HUDEP-2 (cell line): ENCODE measurements around the gene ZFP36L1.

Source experiments
- DNase-seq, 76 experiments: peaks; one replicate each; lab custom pipeline; 2025; ENCODE audit not compliant: unreplicated experiment in 76 of 76; lab: John Stamatoyannopoulos, UW

The ZFP36L1 gene, protein sequence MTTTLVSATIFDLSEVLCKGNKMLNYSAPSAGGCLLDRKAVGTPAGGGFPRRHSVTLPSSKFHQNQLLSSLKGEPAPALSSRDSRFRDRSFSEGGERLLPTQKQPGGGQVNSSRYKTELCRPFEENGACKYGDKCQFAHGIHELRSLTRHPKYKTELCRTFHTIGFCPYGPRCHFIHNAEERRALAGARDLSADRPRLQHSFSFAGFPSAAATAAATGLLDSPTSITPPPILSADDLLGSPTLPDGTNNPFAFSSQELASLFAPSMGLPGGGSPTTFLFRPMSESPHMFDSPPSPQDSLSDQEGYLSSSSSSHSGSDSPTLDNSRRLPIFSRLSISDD

GRCh38 chr14:68792979-68793733 is at the start of gene ZFP36L1:
ZFP36L1 (minus strand) TSS chr14:68793067; CDS start chr14:68792938, 129 bp downstream.
- DNase-seq = peak in 74 of 76 experiments; percentile 51 to 92 (median 84)

DNA sequence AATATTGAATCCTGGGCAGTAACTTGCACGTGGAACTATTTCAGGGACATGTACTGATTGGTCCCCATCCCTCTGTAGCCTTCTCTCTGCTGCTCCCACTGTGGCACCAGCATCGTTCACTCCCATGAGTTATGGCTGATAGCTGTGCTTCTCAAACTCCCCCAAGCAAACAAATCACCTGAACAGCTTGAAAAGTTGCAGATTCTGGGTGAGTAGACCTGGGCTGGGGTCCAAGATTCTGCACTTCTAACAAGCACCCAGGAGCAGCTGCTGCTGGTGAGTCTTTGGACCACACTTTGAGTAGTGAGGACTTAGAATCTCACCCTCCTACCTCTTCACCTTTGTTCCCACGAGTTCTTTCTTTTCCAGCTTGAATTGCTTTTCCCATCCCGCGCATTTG is 49.4 kb upstream of the ZFP36L1 start:
- no peak for DNase-seq

GRCh38 chr14:68841016-68841809 is 48.3 kb upstream of the ZFP36L1 start:
- DNase-seq = no peak

DNA sequence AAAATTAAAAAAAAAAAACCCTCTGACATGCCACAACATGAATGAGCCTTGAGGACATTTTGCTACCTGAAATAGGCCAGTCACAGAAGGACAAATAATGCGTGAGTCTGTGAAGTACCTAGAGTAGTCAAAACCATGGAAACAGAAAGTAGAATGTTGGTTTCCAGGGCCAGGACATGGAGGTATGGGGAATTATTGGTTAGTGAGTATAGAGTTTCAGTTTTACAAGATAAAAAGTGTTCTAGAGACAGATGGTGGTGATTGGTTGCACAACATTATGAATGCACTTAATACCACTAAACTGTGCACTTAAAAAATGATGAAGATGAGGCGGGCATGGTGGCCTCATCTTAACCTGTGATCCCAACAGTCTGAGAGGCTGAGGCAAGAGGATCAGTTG is 47.6 kb upstream of the ZFP36L1 start:
- DNase-seq = no peak

DNA sequence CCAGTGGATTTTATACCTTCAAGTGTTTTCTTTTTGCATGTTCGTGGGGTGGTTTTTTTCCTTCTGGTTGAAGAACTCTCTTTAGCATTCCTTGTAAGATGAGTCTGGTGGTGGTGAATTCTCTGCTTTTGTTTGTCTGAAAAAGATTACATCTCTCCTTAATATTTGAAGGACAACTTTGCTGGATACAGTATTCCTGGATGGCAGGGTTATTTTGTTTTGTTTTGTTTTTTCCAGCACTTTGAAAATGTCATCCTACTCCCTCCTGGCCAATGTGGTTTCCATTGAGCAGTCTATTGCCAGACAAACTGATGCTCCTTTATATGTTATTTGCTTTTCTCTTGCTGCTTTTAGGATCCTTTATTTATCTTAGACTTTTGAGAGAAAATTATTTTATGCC is 43.2 kb upstream of the ZFP36L1 start:
- no peak for DNase-seq

DNA sequence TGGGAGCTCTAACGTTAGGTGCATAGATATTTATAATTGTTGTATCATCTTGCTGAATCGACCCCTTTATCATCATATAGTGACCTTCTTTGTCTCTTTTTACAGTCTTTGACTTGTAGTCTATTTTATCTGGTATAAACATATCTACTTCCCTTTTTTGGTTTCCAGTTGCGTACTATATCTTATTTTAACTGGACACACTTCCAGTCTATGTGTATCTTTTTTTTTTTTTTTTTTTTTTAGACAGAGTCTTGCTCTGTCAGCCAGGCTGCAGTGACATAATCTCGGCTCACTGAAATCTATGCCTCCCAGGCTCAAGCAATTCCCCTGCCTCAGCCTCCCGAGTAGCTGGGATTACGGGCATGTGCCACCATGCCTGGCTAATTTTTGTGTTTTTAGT is 41.9 kb upstream of the ZFP36L1 start:
- peak in 1 of 76 experiments; percentile 2 for DNase-seq

- DNase-seq = no peak
These were observed 35.8 kb upstream of the ZFP36L1 start for GRCh38 chr14:68828698-68829097.

DNA sequence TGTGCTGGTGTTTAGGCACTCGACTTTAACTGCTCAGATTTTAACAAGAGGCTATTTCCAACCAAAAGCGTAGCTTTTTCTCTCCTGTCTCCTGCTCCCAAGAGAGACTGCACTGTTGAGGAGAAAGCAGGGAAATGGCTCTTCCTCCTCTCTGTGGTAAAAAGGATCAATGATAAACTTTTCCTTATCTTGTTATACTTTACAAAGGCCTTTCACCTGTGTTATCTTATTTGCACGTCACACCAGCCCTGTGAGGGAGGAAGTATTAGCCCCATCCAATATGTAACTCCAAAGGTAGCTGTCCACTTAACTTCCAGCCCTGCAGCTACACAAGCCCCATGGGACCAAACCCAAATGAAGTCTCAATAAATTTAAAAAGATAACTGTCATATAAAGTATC is 32.9 kb upstream of the ZFP36L1 start:
- DNase-seq = no peak

DNA sequence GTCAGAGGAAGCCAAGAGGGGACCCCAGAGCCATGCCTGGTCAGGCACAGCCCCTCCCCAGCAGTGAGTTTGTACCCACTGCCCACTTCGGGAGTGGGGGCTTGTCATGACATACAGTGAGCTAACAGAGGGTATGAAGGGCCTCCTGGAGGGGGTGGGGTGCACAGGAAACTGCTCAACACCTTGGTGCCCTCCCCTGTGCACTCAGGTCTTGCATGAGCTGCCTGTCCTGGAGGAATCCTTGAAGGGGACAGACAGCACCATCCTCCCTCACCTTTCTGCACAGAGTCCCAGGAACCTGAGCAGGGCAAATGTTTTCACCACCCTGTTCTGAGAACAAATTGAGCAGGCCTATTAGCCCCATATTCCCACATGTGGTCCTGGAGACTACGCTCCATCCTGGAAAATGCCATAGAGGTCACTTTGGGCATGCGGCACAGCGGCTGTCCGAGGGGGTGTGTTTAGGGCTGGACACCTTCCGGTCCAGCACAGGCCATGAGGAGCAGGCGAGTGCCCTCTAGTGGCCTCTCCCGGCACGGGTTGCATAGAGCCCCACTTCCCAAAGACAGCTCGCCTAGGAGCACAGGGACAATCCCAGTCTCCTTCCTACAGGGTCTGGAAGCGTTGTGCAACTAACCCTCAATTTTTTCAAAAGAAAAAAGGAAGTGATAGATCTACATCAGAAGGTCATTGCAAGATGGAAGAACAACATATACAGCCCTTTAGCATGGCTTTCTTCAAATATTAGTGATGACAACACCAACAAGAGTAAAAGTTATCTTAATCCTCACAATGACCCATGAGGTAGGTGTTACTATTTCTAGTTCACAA is 31.9 kb upstream of the ZFP36L1 start:
- peak in 57 of 76 experiments; percentile 4 to 80 (median 45) for DNase-seq

DNA sequence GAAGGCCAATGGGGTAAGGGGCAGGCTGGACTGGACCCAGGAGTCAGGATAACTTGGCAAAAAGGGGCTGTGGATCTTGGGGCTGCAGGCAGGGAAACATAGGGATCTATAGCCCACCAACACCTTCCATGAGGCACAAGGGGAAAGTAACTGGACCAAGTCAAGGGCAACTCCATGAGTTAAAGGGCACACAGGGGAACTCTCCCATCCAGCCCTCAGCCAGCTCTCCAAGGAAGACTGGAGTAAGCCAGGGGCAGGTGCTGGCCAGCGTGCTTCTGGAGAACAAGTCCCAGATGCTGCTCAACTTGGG is 31.3 kb upstream of the ZFP36L1 start:
- DNase-seq = no peak

- DNase-seq = no peak
These were observed 30.8 kb upstream of the ZFP36L1 start for GRCh38 chr14:68823434-68824206.

- DNase-seq = no peak
These were observed 30.1 kb upstream of the ZFP36L1 start for GRCh38 chr14:68822926-68823325.

- peak in 1 of 76 experiments; percentile 5 for DNase-seq
These were observed 29.3 kb upstream of the ZFP36L1 start for GRCh38 chr14:68822132-68822651.

DNA sequence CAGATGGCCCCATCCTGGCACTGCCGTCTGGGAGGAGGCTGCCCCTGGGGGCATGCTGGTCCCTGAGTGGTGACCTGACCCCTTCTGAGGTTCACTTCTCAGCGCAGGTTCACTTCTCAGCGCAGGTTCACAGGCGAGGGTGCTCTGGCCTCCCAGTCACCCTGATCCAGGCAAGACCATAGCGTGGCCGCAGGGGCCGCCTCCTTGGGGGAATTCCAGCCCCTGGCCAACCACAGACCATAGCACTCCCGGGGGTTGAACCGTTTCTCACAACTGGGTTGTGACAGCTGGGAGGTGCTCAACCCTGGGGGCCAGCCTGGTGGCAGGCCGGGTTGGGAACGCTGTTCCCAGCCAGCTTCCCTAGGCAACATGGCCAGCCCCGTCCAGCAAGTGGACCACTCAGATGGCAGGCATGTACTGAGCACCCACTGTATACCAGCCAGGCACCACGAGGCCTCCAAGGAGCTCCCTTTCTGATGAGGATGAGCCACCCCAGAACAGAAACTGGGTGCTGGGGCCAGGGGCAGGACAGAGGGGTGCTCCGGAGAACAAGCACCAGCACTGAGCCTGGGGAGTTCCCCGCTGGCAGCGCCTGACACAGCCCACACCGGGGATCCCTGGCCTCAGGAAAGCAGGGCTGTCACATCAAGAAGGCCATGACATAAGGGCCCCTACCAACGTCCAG is 28.3 kb upstream of the ZFP36L1 start:
- no peak for DNase-seq

GRCh38 chr14:68820536-68820935 is 27.7 kb upstream of the ZFP36L1 start:
- no peak for DNase-seq

DNA sequence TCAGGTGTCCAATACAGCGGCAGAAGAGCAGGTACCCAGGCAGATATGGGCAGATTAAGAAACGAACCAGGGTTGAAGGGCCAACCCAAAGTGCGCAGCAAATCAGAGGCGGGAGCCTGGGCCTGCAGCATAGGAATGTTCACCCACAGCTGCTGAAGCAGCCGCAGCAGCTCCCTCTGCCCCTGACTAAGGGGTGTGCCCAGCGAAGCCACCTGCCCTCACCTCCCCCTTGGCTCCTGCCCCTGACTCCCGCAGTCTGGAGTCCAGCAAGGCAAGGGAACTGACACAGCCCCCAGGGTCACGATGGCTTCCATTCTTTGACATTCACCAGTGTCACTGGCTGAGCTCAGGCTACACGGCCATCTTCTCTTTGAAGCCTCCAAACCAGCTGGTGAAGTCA is 27.3 kb upstream of the ZFP36L1 start:
- DNase-seq = no peak

- peak in 17 of 76 experiments; percentile 6 to 55 (median 25) for DNase-seq
These were observed 26.4 kb upstream of the ZFP36L1 start for GRCh38 chr14:68819260-68819691.

- no peak for DNase-seq
These were observed 24.8 kb upstream of the ZFP36L1 start for GRCh38 chr14:68817506-68818212.
